ENCODE measurements around the gene NTHL1. TPM values are rescaled to one million over a fixed set of nuclear protein-coding genes. Genes with fewer than 3 reads are reported as not detected.
A peak's percentile ranks its signal among the peaks of the same experiment; 100 is the strongest.

Gene NTHL1
- total RNA-seq, 1 donor from 2014 or later, result 22.8 TPM

DNA sequence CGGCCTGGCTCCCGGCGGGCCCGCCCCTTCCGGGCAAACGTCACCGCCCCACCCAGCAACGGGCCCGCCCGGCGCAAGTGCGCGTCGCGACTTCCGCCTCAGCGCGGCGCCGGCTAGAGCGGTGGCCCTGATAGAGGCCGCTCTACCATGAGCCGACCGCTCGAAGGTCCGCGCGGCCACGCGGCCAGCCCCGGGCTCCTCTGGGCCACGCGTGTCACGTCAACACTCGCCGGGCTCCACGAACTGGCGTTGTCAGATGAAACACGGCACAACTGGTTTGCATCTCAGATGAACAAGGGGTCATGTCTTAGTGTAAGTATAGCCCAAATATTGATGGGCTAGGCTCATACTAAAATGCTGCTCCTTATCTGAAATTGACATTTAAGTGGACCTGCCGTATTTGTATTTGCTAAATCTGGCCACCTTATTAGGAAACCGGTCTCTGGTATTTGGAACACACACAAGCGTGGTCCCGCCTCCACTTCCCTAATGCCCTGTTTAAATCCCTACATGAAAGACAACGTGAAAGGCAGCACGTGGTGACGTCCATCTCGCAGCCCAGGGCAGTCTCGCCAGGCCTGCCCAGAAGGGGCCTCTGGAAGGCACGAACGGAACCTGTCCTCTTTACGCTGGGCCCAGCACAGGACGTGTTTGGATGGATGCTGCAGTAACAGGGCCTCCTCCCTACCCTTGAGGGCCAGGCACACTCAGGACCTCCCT is 37.7 kb downstream of the NTHL1 start, which contains the start of gene ZNF598:
TSS of gene ZNF598 (minus strand) at position 31 of the 720 bp plus-strand sequence.
- peak; percentile 90 to 93 for DNase-seq (ENCODE audit: low read depth in 2 of 2)

DNA sequence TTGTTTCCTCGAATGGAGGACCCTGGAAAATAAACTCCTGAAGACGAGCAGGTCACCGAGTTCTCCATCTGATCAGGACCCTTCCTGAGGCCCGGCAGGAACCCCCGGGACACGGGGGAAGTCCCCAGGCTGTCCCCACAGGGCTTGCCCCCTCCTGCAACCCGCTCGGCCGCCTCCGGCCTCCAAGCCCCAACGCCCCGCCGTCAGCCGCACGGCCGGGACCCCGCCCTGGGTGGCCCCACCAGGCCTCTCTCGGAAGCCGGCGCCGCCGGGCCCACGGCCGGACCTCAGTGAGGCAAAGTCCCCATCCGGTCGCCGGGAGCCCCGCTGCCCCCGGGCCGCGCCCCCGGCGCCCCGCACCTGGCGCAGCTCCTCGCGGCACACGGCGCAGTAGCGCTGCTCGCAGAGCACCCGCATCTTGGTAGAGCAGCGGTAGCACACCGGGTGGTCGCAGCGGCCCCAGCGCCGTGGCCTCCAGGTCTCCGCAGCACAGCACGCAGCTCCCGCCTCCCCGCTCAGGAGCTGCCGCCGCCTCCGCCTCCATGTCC is 38.4 kb downstream of the NTHL1 start:
- no peak for DNase-seq (ENCODE audit: low read depth in 2 of 2)

DNA sequence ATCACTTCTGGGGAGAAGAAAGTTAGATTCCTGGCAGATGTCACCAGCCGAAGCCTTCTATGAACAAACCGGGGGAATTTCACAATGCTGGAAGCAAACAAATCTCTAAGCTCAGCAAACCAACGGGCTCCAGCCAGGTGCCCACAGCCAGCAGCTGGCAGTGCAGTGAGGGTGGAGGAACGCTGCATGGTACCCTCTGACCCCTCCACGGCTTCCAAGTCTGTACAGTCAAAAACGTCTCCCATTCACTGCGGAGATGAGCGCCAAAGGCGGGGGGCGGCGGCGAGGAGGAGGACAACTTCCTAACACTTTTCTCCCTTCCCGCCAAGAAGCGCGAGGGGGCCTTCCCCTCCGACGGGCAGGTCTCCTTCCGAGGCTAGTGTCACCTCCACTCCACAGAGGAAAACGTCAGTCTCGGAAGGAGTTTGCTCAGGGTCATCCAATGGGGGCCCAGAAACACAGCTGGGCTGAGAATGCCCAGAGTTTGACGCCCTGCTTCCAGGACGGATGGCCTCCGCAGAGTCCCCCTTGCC is 38.9 kb downstream of the NTHL1 start:
- peak in 1 of 2 donors; percentile 26 for DNase-seq (ENCODE audit: low read depth in 2 of 2)

DNA sequence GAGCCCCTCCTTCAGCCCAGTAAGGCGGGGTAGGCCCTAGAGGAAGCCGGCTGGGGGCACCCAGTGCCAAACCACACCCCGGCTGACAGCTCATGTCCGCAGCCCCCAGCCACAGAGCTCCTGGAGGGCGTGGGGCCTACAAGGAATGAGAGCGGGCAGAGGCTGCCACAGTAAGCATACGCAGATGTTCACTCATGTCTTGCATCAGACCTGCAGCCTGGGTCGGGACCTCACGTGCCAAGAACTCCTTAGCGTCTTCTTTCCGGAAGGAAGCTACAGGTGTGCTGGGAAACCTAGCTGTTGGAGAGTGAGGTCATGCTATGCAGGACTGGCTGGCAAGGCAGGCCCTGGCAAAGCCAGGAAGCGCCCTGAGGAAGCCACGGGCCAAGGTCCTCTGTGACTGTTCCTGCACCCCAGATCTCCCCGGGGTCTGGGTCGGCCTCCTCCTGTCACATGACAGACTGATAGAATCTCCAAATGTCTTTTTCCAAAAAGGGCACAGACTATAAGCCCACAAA is 39.6 kb downstream of the NTHL1 start:
- DNase-seq (ENCODE audit: low read depth in 2 of 2), result peak in 1 of 2 donors; percentile 69

DNA sequence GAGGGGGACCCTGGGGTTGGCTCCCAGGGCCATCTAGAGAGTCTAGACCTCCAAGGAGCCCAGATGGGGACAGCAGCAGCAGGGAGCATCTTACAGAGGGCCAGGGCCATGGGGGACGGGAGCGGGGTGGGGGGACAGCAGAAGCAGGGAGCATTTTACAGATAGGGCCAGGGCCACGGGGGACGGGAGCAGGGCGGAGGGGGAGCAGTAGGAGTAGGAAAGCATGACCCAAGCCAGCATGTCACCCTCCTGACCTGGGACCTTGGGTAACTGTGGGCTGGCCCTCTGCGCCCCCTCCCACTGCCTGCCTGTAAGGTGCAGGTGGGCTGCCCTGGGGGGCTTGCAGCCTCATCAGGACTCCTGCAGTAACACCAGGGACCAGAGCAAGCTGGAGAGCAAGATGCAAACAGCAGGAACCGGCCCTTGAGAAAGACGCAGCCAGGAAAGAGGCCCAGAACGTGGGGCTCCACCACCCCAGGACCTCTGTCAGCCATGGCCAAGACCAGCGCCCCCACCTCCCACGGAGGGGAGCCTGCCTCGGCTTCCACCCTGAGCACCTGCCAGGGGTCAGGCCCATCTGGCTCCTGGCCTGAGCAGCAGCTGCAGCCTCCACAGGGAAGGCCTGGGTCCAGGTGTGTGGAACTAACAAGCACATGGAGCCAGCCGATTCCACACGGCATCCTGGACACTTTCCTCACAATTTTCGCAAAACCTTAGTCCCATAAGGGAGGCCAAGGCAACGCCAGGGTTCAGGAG is 40.4 kb downstream of the NTHL1 start:
- no peak for DNase-seq (ENCODE audit: low read depth in 2 of 2)

DNA sequence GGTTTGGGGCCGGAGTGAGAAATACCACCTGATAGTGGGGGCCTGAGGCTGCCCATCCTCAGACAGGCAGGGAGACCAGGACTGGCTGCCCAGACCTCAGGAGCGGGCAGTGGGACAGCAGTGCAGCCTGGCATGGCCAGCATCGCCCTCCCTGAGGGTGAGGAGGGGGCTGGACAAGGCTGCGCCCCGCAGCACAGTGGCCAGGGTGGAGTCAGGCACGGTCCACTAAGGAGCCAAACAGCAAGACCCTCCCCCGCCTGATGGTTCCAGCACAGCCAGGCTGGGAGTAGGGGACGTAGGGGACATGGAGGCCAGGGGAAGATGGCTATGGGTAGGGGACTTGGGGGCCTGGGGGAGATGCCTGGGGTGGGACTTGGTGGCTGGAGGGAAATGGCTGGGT is 41.3 kb downstream of the NTHL1 start:
- no peak for DNase-seq (ENCODE audit: low read depth in 2 of 2)

DNA sequence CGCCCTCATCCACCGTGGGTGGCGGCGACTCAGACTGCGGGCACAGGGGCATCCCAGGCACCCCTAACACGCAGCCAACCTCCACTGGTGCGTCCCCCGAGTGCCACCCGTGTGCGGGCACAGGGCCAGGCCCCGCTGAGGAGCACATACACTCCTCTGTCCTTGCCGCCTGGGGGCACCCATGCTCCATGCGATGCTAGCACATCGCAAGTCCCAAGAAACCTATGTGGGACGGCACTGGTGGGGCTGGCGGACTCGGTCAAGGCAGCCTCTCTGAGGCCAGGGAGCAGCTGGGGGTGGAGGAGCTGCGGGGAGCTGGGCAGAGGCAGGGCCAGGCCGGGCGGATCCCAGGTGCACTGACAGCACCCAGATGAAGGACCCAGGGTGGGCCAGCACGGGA is 42.0 kb downstream of the NTHL1 start:
- peak in 1 of 2 donors; percentile 81 for DNase-seq (ENCODE audit: low read depth in 2 of 2)

DNA sequence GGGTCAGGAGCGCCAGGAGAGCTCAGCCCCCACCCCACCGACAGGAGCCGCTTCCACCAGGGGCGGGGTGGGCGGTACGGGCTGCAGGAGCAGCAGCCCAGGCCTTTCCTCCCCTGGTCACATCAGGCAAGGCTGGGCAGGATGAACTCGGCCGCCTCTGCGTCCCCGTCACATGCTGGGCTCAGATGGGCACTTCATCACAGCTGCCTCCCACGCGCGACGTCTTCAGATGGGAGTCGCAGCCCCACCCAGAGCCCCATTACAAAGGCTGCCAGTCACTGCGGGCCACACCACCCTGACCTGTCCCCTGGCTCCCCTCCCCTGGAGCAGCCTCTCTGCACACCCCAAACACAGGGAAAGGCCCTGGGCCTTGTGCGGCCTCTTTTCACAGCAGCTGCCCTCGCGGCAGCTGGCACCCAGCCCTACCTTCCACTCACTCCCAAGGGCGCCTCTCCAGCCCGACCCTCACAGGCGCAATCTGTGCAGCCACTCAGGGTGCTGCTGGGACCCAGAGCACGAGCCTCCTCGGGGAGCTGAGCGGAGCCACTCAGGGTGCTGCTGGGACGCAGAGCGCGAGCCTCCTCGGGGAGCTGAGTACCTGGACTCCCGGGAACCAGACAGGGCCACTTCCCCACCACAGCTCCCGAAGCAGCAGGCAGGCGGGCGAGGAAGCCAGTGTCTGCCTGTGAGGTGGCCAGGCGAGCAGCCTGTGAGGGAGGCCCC is 42.7 kb downstream of the NTHL1 start:
- DNase-seq (ENCODE audit: low read depth in 2 of 2), result peak in 1 of 2 donors; percentile 28

DNA sequence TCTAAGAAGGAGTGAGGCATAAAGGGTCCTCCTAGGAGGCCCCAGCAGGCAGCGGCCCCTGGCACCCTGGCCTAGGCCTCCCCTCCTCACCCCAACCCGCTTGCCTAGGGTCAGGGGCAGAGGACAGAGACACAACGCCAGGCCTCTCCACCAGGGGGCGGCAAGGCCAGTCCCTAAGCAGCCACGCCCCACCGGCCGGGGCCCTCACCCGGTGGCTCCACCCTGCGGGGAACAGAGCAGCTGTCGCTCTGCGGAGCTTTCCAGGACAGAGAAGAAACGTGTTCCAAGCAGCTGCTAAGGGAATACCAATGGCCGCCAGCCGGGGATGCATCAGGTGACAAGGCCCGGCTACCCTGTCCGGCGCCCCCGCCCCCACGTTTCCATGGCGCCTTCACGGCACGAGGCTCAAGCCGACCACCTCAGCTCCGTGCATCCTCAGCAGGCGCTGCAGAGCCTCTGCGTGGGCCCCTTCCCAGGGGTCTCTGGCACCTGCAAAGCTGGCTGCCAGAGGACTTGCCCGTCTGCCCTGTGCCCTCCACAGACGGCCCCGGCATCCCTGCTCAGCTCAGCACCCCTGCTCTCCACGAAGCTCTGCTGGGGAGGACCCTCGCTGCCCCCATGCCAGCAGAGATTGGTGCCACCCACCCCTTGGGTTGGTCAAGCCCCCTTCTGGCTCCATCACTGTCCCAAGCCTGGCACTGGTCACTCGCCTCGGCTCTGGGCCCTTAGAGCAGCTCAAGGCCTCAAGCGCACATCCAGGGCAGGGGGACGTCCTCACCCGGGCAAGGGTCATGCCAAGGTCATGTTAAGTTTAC is 43.6 kb downstream of the NTHL1 start:
- peak; percentile 86 to 91 for DNase-seq (ENCODE audit: low read depth in 2 of 2)

DNA sequence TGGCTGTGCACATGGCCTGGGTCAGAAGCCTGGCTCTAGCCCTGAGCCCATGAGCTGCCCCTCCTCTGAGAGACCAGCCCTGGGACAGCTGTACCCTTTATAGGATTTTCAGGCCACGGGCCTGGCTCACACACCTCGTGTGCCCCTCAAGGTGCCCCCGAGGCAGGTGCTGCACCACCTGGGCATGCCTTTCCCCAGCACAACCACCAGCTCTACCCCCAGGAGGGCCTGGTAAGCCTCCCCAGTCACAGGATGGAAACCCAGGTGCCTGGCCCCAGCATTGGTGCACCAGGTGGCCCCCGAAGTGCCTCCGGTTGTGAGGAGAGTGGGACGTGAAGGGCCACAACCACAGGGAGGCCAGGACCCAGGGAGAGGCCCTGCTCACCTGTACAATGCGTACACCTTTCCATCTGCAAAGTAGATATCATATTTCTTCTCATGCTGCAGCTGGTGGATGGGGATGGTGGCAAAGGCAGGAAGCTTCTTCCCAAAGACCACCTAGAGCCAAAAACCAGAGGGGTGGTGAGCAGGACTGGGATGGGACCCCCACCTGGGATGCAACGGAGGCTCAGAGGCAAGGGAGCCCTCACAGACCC is 44.3 kb downstream of the NTHL1 start:
- no peak for DNase-seq (ENCODE audit: low read depth in 2 of 2)

DNA sequence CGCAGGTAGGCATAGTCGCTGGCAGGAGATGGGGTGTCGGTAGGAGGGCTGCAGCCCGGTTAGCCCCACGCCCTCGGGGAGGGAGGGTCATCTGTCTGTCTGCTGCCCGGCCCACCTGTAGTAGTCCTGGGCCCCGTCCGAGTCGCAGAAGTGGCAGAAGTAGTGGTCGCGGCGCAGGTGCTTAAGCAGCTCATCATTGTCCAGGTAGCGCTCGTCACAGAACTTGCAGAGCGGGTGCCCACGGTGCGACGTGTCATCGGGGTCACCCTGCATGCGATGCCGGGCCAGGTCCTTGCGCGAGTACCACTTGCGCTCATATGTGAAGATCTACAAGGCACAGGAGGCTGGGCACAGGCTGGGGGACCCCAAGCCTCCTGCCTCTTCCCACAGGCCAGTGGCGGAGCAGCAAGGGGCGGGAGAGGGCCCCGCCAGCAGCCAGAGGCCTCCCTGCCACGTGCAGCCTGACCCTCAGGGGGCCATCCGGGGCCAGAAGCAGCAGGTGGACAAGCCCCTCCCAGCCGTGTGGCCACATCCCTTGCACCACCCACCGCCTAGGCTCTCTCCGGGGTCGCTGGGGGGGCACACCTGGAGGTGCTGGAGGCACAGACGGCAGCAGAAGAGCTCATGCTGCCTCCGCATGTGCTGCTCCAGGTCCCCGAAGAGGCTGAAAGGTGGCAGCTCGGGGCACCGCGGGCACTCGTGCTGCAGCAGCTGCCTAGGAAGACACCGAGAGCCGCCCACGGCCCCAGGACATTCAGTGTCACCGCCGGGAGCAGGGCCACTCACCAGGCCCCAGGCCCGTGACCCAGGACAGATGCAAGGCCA is 45.0 kb downstream of the NTHL1 start:
- DNase-seq (ENCODE audit: low read depth in 2 of 2), result no peak

DNA sequence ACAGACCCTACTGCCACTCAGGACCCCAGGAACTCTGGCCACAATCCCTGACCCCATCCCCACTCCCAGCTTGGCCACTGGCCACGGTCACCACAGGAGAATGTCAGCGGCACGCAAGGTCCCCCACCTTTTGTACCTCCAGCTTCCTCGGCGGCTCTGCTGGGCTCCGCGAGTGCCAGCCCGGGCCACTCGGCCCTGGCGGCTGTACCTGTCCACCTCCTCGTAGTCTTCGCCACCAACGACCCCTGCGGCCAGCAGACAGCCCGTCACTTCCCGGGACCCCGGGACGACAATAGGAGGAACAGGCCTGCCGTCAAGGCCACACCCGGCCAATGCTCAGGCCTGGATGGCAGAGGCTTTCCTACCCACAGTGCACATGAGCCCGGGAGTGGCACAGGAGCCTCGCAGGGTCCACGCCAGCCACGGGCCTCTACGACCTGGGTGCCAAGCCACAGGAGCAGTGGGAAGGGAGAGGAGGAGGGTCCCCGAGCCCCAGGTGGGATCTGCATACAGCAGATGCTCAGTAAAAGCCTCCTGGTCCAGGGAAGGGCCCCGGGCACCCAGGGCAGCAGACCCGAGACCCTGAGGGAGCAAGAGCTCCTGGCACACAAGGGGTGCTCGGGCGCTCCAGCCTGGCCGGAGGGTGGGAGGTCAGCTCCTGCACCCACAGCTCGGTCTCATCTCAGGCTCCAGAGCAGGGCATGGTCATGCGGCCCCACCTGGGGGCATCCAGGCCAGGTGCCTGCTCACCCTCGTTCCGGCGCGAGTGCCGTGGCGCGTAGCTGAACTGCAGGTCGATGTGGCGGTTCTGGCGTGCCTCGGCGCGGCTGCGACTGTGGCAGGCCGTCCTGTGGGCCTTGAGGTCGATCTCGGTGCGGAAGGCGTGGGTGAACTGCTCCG is 45.9 kb downstream of the NTHL1 start:
- no peak for DNase-seq (ENCODE audit: low read depth in 2 of 2)

DNA sequence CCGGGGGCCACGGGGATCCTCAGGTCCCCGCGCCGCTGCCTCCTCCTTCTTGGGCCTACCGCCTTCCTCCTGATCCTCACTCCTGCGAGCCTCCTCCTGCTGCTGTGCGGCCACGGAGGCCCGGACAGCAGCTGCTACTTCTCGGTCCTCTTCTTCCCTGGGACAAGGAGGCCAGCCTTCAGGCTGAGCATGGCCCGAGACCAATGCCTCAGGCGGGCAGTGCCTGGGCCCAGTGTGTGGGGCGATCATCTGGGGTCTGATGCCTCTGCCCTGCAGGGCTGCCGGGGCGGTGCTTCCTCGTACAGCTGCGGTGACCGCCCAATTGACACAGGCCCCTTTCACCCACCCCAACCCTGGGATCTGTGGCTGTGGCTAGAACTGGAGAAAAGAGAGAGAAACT is 46.6 kb downstream of the NTHL1 start:
- no peak for DNase-seq (ENCODE audit: low read depth in 2 of 2)

DNA sequence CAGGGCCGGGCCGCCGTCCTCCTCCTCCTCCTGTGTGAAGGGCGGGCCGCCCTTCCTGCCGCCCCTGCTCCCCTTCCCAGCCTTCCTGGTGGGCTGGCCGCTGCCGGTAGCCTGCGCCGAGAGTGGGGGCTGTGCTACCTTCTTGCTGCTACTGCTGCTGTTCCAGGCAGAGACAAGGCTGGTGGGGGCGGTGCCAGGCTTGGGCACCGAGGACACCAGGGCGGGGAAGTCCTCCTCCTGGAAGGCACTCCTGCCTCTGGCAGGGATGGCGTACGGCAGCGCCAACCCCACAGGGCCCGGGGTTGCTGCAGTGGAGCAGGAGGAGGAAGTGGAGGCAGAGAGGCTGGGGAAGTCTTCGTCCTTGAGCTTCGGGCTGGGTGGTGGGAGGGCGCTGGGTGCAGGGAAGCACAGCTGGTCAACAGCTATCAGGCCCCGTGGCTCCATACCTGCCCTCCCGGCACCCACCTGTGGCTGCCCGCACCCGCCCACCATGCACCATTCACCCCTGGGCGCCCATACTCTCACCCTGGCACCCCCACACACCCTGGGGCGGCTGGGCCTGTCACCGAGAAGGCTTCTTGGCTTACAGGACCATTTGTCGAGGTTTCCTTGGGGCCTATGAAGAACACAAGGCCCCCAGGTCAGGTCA is 47.6 kb downstream of the NTHL1 start:
- DNase-seq (ENCODE audit: low read depth in 2 of 2), result no peak

DNA sequence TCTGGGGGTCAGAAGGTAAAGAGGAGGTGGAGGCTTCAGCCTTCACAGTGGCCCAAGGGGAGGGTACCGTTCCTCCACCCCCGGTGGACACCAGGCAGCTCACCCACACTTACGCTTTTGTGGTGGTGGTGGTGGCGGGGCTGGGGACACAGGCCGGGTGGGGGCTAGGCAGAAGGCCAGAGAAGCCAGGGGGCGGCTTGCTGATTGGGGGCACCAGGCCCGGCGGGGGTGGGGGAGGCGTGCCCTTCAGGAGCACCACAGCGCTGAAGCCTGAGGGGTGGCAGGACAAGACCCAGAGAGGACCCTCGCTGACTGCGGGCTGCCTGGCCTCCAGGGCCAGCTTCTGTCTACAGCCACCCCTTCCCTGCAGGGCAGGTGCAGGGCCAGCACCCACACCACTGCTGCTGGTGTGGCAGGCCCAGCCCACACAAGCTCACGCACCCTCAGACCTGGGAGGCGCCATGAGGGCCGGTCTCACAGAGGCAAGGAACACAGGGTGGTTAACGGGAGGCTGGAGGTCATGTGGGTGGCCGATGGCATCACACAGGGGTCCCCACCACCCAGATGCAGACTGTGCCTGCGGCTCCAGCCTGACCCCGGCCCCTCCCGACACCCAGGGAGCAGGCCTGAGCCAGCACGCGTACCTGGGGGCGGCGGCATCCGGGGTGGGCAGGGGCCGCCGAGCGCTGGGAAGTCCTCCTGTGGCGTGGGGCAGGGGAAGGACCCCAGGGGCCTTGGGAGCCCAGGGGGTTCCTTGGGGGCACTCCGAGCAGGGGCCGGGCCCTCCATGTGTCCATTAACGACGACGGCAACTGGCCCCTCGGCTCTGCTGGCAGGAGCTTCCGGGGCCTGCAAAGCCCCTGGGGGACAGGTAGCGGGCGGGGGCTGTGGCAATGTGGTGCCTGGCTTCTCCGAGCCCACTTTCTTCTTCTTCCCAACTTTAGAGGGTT is 48.5 kb downstream of the NTHL1 start:
- no peak for DNase-seq (ENCODE audit: low read depth in 2 of 2)

DNA sequence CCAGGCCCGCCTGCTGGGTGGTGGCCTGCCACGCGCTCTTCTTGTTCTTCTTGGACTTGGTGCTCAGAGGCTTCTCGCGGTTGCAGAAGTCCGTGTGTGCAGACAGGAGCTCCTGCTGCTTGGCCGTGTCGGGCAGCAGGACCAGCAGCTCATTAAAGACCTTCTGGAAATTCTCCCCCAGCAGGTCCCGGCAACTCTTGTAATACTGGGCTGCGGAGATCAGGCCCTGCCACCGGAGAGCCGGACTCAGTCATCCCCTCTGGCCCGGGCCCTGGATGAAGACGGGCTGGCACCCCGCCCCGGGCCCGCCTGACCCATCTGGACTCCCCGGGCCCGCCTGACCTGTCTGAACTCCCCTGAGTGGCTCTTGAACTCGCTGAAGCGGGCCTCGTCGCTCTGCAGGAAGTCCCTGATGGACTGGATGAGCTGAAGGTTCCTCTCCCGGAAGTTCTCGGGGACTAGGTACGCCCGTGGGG is 49.2 kb downstream of the NTHL1 start:
- no peak for DNase-seq (ENCODE audit: low read depth in 2 of 2)

Data from lung microvascular endothelial cell (primary cell).